Nucleus accumbens (tissue), 56 donors: Measurements from ENCODE around the gene SPACA4.
A peak's percentile ranks its signal among the peaks of the same experiment; 100 is the strongest.

Source experiments
- DNase-seq, 56 donors: peaks; one replicate each; lab custom pipeline; 2025; lab: John Stamatoyannopoulos, UW

SPACA4 gene

GRCh38 chr19:48645620-48646000, 39.1 kb downstream of the SPACA4 start:
- DNase-seq, result peak in 6 of 56 donors; percentile 39 to 67 (median 46)

GRCh38 chr19:48646001-48646721, 39.6 kb downstream of the SPACA4 start, which contains the start of gene CA11:
CA11 (minus strand) TSS chr19:48646187; CDS start chr19:48645632, 555 bp downstream.
- DNase-seq, result peak in 54 of 56 donors; percentile 62 to 93 (median 87)

- DNase-seq, result peak in 1 of 56 donors; percentile 73
These were observed 40.2 kb downstream of the SPACA4 start for GRCh38 chr19:48646722-48647216.

- DNase-seq, result no peak
These were observed 41.6 kb downstream of the SPACA4 start for GRCh38 chr19:48648134-48648533.

- DNase-seq, result no peak
These were observed 44.6 kb downstream of the SPACA4 start for GRCh38 chr19:48650974-48651682.

- DNase-seq, result no peak
These were observed 45.1 kb downstream of the SPACA4 start for GRCh38 chr19:48651683-48652048.

- no peak for DNase-seq
These were observed 47.9 kb downstream of the SPACA4 start for GRCh38 chr19:48654299-48655059.

- DNase-seq, result no peak
These were observed 50.4 kb downstream of the SPACA4 start for GRCh38 chr19:48656840-48657474.
